GM18505 (cell line): ENCODE data around the gene CLDN10.
"Not testable (repeated sequence)": the region's sequence is repeated elsewhere in the genome, so short reads cannot be mapped to it uniquely, and the experiment has no call there.

Experiments used
- ATAC-seq: cut with Tn5 transposase; IDR thresholded peaks from one replicate; pipeline ENCODE4 v1.9.1; 2021; ENCODE audit not compliant: unreplicated experiment
- POLR2A ChIP-seq: IDR thresholded peaks from 4 replicates; pipeline ENCODE4 v1.6.1; 2011; ENCODE audit warnings: borderline replicate concordance; ENCODE audit not compliant: insufficient read depth, insufficient read length; ENCODE audit errors: extremely low read depth

Gene CLDN10

GRCh38 chr13:95552208-95552538 lies 347 bp upstream of the CLDN10 start:
- TF ChIP-seq POLR2A: no peak
- peak; percentile 29 for ATAC-seq

- ATAC-seq: no peak
- TF ChIP-seq POLR2A: no peak
Observed at GRCh38 chr13:95553581-95554385, 1.3 kb downstream of the CLDN10 start.

GRCh38 chr13:95557013-95557412 lies 4.5 kb downstream of the CLDN10 start:
- no peak for ATAC-seq
- TF ChIP-seq POLR2A: no peak

GRCh38 chr13:95559100-95559499 lies 6.6 kb downstream of the CLDN10 start:
- no peak for ATAC-seq
- TF ChIP-seq POLR2A: no peak

- TF ChIP-seq POLR2A: no peak
- ATAC-seq: no peak
Observed at GRCh38 chr13:95560387-95560786, 7.9 kb downstream of the CLDN10 start.

- no peak for TF ChIP-seq POLR2A
- no peak for ATAC-seq
Observed at GRCh38 chr13:95564091-95564490, 11.6 kb downstream of the CLDN10 start.

GRCh38 chr13:95564733-95565291 lies 12.3 kb downstream of the CLDN10 start:
- ATAC-seq: no peak
- TF ChIP-seq POLR2A: no peak

- ATAC-seq: not testable (repeated sequence)
Observed at GRCh38 chr13:95565758-95566157, 13.2 kb downstream of the CLDN10 start.

- ATAC-seq: no peak
- TF ChIP-seq POLR2A: no peak
Observed at GRCh38 chr13:95568131-95568530, 15.6 kb downstream of the CLDN10 start.

GRCh38 chr13:95570016-95570415 lies 17.5 kb downstream of the CLDN10 start:
- no peak for ATAC-seq
- no peak for TF ChIP-seq POLR2A

- ATAC-seq: no peak
- TF ChIP-seq POLR2A: no peak
Observed at GRCh38 chr13:95571941-95572340, 19.4 kb downstream of the CLDN10 start.

GRCh38 chr13:95573221-95573620 lies 20.7 kb downstream of the CLDN10 start:
- no peak for ATAC-seq
- TF ChIP-seq POLR2A: no peak

- no peak for TF ChIP-seq POLR2A
- peak; percentile 96 for ATAC-seq
Observed at GRCh38 chr13:95579303-95579702, 26.8 kb downstream of the CLDN10 start.

GRCh38 chr13:95585867-95586266 lies 33.3 kb downstream of the CLDN10 start:
- no peak for TF ChIP-seq POLR2A

More at GRCh38 chr13:95585867-95586266, 33.3 kb downstream of the CLDN10 start:
- no peak for ATAC-seq
